Skeletal muscle satellite cell (primary cell): ENCODE results near the gene TBCD.
A peak's percentile ranks its signal among the peaks of the same experiment; 100 is the strongest.

Experiments used
- H3K27me3 ChIP-seq: 2 replicates; pipeline ENCODE4 v1.7.0; 2013; ENCODE audit warnings: low read length; ENCODE audit not compliant: control insufficient read depth, insufficient read depth
- H3K36me3 ChIP-seq: 2 replicates; pipeline ENCODE4 v1.7.0; 2013; ENCODE audit warnings: mild to moderate bottlenecking, control low read depth, low read length; ENCODE audit not compliant: insufficient read depth
- H3K4me1 ChIP-seq: 2 replicates; pipeline ENCODE4 v1.7.0; 2013; ENCODE audit warnings: low read length; ENCODE audit not compliant: control insufficient read depth, insufficient read depth
- H3K4me2 ChIP-seq: 2 replicates; pipeline ENCODE4 v1.7.0; 2013; ENCODE audit warnings: mild to moderate bottlenecking, low read length
- H3K4me3 ChIP-seq: 2 replicates; pipeline ENCODE4 v1.7.0; 2013; ENCODE audit warnings: low read length
- H3K9ac ChIP-seq: 2 replicates; pipeline ENCODE4 v1.7.0; 2013; ENCODE audit warnings: mild to moderate bottlenecking, low read depth, low read length, moderate library complexity
- H3K9me3 ChIP-seq: replicated peaks from 2 replicates; pipeline ENCODE4 v1.7.0; 2013; ENCODE audit warnings: mild to moderate bottlenecking, control low read depth, low read length

The TBCD gene

DNA sequence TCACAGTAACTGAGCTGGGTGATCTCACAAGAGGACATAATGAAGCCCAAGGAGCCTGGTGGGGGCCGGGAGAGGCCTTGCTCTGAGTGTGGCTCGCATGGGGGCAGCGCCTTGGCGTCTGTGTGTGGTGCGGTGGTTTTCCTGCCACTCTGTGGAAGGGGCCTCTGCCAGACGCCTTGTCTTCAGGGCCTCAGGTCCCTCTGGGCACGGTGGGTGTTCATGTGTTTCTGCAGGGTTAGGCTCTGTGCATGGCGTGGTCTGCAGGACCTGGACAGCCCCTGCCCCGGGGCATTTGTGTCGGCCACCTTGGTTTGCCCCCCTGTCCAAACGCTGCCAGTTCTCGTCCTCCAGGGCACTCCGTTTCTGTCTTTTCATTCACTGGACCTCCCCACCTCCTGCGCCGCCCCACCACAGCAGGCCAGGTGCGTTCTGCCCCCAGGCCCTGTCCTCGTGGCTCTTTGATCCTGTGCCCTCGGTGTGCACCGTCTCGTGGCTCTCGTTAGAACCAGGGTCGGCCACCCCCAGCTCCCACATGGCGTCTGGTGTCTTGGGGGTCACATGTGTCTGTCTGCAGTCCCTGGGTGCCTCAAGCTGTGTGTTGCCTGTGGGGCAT lies 131.7 kb downstream of the TBCD start:
- no peaks in the 10 kb centered on the region for H3K9me3 ChIP-seq
- H3K36me3 ChIP-seq = no peaks in the 10 kb centered on the region
- H3K4me3 ChIP-seq = no peak overlapping the region
- peaks cover 8% of the 10 kb centered on the region for H3K4me1 ChIP-seq
- H3K9ac ChIP-seq = no peak overlapping the region
- H3K4me2 ChIP-seq = no peak overlapping the region
- H3K27me3 ChIP-seq = no peaks in the 10 kb centered on the region

DNA sequence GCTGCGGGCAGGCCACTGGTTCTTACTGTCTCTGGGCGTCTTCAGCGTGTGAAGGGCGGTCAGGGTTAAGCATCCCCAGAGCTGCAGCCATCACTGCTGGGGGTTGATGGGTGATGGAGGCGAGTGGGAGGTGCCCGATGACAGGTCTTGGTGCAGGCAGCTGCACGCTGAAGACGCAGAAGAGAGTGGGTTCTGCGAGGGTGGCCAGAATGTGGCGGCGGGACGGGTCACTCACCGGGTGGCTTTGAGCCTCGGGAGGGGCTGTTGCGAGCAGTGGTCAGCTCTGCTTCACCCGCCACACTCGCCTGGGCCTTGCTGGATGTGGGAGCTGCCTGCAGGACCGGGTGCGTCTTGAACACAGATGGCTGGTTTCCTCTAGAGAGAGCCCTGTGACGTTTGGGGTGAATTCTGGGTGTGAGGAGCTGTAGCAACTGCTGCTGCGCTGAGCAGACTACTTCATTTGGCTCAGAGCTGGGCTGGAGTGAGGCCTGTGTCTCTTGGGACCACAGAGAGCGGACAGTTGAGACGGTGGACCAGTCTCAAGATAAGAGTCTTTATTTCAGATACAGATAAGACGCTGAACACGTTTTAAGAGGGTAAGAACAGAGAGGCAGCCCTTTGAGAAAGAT lies 132.6 kb downstream of the TBCD start:
- Histone ChIP-seq H3K4me1 (peaks cover 8% of the 10 kb centered on the region), H3K9ac (no peak overlapping the region), H3K4me3 (no peak overlapping the region), H3K4me2 (no peak overlapping the region), H3K27me3 (no peaks in the 10 kb centered on the region), H3K36me3 (no peaks in the 10 kb centered on the region), H3K9me3 (no peaks in the 10 kb centered on the region)

DNA sequence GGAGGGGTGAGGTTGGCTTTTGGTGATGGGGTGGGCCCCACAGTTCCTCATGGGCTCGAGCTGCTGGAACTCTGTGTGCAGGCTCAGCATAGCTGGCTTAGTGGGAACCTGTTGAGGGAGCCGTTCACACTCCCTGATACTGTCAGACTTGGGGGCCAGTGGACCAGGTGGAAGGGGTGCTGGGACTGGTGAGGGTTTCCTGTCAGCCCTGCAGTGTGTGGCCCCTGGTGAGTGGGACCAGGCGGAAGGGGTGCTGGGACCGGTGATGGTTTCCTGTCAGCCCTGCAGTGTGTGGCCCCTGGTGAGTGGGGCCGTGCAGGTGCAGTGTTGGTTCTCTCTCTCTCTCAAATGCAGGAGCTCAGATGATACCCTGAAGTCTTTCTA lies 133.1 kb downstream of the TBCD start:
- no peak overlapping the region for H3K4me2 ChIP-seq
- H3K36me3 ChIP-seq = peaks cover 3% of the 10 kb centered on the region
- no peaks in the 10 kb centered on the region for H3K9me3 ChIP-seq
- H3K27me3 ChIP-seq = no peaks in the 10 kb centered on the region
- no peak overlapping the region for H3K9ac ChIP-seq
- no peak overlapping the region for H3K4me3 ChIP-seq
- peaks cover 8% of the 10 kb centered on the region for H3K4me1 ChIP-seq

DNA sequence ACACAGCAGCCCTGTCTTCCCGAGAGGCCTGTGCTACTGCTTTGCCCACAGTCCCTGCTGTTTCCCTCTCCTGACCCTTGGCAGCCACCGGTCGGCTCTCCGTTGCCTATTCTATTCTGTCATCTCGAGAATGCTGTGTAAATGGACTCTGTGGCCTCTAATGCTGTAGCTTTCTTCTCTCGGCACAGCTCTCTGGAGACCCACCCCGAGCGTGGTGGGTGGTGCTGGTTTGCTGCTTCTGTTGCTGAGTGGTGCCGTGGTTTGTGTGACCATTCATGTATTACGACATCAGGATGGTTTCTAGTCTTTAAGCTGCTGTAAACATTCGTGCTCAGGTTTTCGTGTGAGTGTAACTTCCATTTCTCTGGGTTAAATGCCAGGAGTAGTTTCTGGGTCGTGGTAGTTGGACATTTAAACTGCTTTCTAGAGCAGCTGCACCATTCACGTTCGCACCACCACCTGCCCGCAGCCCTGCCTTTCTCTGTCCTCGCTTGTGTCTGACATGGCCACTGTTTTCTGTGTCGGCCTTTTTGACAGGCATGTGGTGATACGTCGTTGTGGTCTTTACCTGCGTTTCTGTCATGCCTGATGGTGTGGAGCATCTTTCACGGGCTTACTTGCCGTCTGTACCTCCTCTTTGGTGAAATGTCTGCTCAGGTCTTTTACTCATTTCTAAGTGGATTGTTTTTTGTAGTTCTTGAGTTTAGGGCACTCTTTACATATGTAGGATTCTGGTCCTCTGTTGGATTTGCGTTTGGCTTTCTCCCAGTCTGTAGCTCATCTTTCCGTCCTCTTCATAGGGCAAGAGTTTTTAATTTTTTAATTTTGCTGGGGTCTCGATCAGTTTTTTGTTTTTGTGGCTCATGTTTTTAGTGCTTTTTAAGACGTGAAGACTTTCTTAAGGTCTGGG lies 135.6 kb downstream of the TBCD start:
- Histone ChIP-seq H3K9ac (no peak overlapping the region), H3K4me2 (no peak overlapping the region), H3K4me1 (peaks cover 9% of the 10 kb centered on the region), H3K9me3 (no peaks in the 10 kb centered on the region), H3K4me3 (no peak overlapping the region), H3K27me3 (no peaks in the 10 kb centered on the region), H3K36me3 (peaks cover 7% of the 10 kb centered on the region)

DNA sequence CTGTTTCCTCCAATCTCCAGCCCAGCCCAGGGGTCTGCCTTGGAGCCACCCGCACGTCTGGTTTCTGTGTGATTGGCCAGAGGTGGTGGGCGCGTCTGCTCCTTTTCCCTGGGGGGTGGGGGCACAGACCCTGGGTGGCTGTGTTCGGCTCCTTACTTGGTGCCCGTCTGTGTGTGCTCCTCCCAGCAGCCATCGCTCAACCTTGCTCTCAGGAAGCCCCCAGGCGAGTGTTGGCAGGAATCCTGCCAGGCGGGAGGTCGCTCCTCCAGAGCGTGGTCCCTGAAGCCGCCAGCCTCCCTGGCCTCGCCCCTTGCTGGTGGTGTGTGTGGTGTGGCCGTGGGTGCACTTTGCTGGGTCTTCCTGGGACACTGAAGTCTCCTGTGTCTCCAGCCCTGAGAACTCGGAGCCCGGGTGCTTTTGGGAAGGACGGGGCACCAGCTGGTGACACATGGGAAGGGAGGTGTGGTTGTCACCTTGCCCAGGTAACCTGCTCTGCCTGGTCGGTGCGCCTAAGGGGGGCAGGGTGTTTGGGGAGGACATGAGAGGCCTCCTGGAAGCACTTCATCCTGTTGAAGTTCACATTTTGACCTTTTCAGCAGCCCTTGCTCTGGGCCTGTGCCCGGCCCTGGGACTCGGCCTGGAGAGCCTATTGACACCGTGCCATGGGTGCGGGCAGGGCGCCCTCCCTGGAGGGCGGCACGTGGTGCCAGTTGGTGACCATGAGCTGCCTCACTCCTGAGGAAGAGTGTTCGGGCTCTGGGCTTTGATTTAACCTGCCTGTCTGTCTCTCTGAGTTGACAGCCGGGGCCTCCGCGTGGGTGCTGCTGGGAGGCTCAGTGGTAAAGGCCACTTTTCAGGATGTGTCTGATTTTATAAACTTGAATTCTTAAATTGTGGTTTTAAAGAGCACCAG lies 137.0 kb downstream of the TBCD start:
- Histone ChIP-seq H3K4me1 (peaks cover 22% of the 10 kb centered on the region), H3K9ac (no peak overlapping the region), H3K9me3 (no peaks in the 10 kb centered on the region), H3K36me3 (peaks cover 7% of the 10 kb centered on the region), H3K27me3 (no peaks in the 10 kb centered on the region), H3K4me2 (no peak overlapping the region), H3K4me3 (no peak overlapping the region)

DNA sequence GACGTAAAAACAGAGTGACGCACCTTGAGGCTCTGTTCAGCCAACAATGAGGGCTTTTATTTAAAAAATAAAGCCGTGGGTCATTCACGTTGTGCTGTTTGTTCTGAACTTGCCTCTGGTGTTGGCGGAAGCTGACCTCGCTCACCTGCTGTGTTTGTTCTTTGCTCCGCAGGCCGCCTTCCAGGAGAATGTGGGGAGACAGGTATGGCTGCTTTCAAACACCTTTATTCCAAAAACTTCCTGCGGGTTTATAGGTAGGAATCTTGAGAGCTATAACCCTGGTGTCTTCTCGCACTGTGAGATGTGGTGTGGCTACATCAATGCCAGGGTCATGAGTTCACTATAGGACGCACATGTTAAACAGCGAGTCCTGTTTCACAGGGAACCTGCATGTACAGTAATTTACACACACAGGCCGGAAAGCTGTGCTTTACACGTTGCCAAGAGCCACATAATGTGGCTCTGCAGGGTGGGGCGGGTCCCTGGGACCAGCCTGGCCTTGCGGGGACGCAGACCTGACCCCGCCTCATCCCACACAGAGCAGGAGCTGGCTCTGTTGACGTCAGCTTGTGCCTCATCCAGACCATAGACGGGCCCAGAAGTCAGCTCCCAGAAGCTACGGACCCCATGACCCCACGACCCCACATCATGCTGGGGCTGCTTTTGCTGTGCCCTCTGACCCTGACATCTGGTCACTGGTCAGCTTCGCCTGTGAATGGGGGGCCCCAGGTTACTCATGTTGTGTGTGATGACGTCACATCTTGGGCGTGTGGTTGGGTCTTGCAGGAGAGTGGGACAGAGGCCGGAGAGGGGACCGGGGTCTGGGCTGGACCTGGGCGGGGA lies 137.9 kb downstream of the TBCD start:
- Histone ChIP-seq H3K4me1 (peaks cover 28% of the 10 kb centered on the region), H3K9ac (no peak overlapping the region), H3K27me3 (no peaks in the 10 kb centered on the region), H3K4me3 (no peak overlapping the region), H3K9me3 (no peaks in the 10 kb centered on the region), H3K4me2 (no peak overlapping the region), H3K36me3 (peaks cover 7% of the 10 kb centered on the region)

DNA sequence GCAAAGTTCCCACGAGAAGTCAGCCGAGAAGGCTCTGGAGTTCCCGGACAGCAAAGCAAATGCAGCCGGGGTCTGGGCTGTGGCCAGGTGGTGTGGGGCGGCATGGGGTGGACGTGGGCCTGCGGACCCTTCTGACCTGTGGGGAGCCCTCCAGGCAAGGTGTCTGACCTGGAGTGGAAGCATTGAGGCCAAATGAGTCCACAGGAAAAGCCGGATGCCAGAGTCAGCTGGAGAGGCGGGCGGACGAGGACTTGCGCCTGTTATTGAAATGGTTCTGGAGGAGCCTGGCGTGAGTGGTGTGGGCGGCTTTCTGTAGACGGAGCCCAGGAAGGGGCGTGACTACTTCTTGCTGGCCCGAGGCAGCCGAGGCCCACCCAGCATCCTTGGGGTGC lies 138.5 kb downstream of the TBCD start:
- Histone ChIP-seq H3K9me3 (no peaks in the 10 kb centered on the region), H3K4me2 (no peak overlapping the region), H3K9ac (no peak overlapping the region), H3K4me3 (no peak overlapping the region), H3K4me1 (peaks cover 28% of the 10 kb centered on the region), H3K27me3 (no peaks in the 10 kb centered on the region), H3K36me3 (peaks cover 7% of the 10 kb centered on the region)

DNA sequence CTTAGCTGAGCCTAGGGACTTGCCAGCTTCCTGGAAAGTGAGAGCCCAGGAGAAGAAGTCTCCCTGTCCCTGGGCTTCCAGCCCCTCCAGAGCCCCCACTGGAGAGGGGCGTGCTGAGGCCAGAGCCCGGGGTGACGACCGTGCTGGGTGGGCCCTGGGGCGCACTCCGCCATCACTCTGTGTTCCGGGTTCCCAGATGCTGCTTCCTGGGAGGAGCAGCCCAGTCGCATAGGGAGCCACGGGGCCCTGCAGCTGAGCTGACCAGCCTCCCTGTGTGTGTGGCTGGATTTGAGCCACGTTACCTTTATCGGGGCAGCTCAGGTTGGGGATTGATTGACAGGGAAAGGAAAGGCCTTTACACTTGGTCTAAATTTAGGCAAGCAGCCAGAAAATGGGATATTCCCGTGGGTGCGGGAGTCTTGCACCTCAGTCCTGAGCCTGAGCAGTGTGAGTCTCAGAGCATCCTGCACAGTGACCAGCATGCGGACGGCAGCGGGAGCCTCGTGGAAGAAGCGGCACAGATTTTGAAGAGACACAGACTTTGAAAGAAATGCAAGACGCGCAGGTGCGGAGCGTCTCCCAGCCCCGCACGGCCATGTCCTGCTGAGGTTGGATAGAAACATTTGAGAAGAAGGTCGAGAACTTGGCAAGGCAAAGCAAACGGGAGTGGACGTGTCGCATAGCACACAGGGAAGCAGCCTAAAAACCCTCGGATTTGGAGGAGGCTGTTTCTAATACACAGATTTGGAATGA lies 139.2 kb downstream of the TBCD start:
- H3K9me3 ChIP-seq = no peaks in the 10 kb centered on the region
- H3K4me2 ChIP-seq = no peak overlapping the region
- no peak overlapping the region for H3K4me3 ChIP-seq
- H3K27me3 ChIP-seq = no peaks in the 10 kb centered on the region
- no peak overlapping the region for H3K9ac ChIP-seq
- peaks cover 7% of the 10 kb centered on the region for H3K36me3 ChIP-seq
- H3K4me1 ChIP-seq = peaks cover 22% of the 10 kb centered on the region

DNA sequence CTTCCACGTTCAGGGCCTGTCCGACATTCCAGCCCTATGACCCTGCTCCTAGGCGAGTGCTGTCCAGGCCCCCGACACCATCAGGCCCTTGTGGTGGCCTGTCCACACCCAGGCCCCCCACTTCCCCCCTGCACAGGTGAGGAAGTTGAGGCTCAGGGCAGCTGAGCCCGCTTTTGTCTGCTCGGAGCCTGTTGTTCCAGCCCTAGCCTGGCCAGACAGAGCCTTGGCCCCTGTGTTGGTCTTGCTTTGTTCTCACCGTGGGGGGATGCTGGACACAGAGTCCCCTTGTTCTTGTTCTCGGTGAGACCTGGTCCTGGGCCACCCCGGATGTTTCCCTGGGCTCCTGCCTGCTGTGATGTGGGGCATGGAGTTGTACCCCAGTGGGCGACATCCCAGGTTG lies 140.0 kb downstream of the TBCD start:
- Histone ChIP-seq H3K4me1 (peaks cover 20% of the 10 kb centered on the region), H3K9ac (no peak overlapping the region), H3K36me3 (peaks cover 7% of the 10 kb centered on the region), H3K4me3 (no peak overlapping the region), H3K9me3 (no peaks in the 10 kb centered on the region), H3K4me2 (no peak overlapping the region), H3K27me3 (no peaks in the 10 kb centered on the region)

DNA sequence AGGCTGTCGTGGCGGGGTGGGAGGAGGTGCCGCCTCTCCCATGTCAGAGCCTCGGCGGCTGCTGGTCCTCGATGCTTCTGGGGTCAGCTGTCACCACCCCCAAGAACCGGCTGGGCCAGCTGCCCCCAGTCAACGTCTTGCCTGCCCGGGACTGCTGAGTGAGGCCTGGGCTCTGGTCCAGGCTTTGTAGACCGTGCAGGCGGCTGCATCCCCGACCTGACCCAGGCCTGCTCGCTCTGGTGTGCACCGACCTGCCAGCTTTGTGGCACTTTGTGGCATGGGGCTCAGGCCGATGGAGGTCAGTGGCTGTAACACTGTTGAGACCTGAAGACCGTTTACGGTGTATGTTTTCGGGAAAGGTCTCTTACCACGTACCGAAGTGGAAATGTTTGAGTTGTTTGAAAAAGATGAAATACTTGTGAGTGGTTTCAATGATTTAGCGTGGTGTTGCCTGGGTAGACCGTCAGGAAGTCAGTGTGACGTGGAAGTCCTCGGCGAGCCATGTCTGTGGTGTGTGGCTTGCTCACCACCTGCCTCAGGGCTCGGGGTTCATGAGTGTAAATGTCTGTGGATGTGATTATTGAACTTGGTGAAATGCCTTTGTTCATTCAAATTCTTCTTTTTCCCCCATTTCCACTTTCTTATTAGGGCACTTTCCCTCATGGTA lies 141.2 kb downstream of the TBCD start:
- Histone ChIP-seq H3K4me3 (no peak overlapping the region), H3K9me3 (no peaks in the 10 kb centered on the region), H3K4me2 (peak overlapping the region; percentile 35), H3K27me3 (no peaks in the 10 kb centered on the region), H3K9ac (no peak overlapping the region), H3K36me3 (peaks cover 7% of the 10 kb centered on the region), H3K4me1 (peaks cover 20% of the 10 kb centered on the region)
